ENCODE results near the gene RMDN2.
A peak's percentile ranks its signal among the peaks of the same experiment; 100 is the strongest.
"Not testable (repeated sequence)": the region's sequence is repeated elsewhere in the genome, so short reads cannot be mapped to it uniquely, and the experiment has no call there.

The RMDN2 gene

GRCh38 chr2:37920570-37920969 is 4.5 kb upstream of the RMDN2 start:
- no peak for TF ChIP-seq CTCF (IDR thresholded peaks at IDR 0.05; ENCODE audit: low read depth, low read length)
- in situ Hi-C loops (cut with HindIII; ENCODE audit: low sequenced_read_pairs), result no loop called here
- H3K4me3 ChIP-seq (ENCODE audit: low read depth, low read length), result no peak overlapping the region
- DNase-seq (ENCODE audit: low read depth, low spot score), result peak; percentile 70

GRCh38 chr2:37921781-37922180 is 3.3 kb upstream of the RMDN2 start:
- TF ChIP-seq CTCF (IDR thresholded peaks at IDR 0.05; ENCODE audit: low read depth, low read length), result no peak
- DNase-seq (ENCODE audit: low read depth, low spot score), result no peak
- in situ Hi-C loops (cut with HindIII; ENCODE audit: low sequenced_read_pairs), result no loop called here
- no peak overlapping the region for H3K4me3 ChIP-seq (ENCODE audit: low read depth, low read length)

GRCh38 chr2:37923308-37924055 is 1.6 kb upstream of the RMDN2 start:
- TF ChIP-seq CTCF (IDR thresholded peaks at IDR 0.05; ENCODE audit: low read depth, low read length), result no peak
- in situ Hi-C loops (cut with HindIII; ENCODE audit: low sequenced_read_pairs), result no loop called here
- no peak overlapping the region for H3K4me3 ChIP-seq (ENCODE audit: low read depth, low read length)
- no peak for DNase-seq (ENCODE audit: low read depth, low spot score)

- no peak for TF ChIP-seq CTCF (IDR thresholded peaks at IDR 0.05; ENCODE audit: low read depth, low read length)
- no peak for DNase-seq (ENCODE audit: low read depth, low spot score)
- in situ Hi-C loops (cut with HindIII; ENCODE audit: low sequenced_read_pairs), result no loop called here
- H3K4me3 ChIP-seq (ENCODE audit: low read depth, low read length), result no peak overlapping the region
Observed at GRCh38 chr2:37926635-37927034, 1.5 kb downstream of the RMDN2 start.

GRCh38 chr2:37928377-37928776 is 3.3 kb downstream of the RMDN2 start:
- no peak for DNase-seq (ENCODE audit: low read depth, low spot score)
- TF ChIP-seq CTCF (IDR thresholded peaks at IDR 0.05; ENCODE audit: low read depth, low read length), result no peak
- H3K4me3 ChIP-seq (ENCODE audit: low read depth, low read length), result no peak overlapping the region
- in situ Hi-C loops (cut with HindIII; ENCODE audit: low sequenced_read_pairs), result no loop called here

GRCh38 chr2:37930392-37930791 is 5.3 kb downstream of the RMDN2 start:
- in situ Hi-C loops (cut with HindIII; ENCODE audit: low sequenced_read_pairs), result not testable (repeated sequence)

GRCh38 chr2:37932873-37933272 is 7.8 kb downstream of the RMDN2 start:
- DNase-seq (ENCODE audit: low read depth, low spot score); H3K4me3 ChIP-seq (ENCODE audit: low read depth, low read length); in situ Hi-C loops (cut with HindIII; ENCODE audit: low sequenced_read_pairs): not testable (repeated sequence)

More at GRCh38 chr2:37930392-37930791, 5.3 kb downstream of the RMDN2 start:
- not testable (repeated sequence) for H3K4me3 ChIP-seq (ENCODE audit: low read depth, low read length); DNase-seq (ENCODE audit: low read depth, low spot score)
